HG02642 (cell line): ENCODE results near the gene FOSB.
"Not testable (repeated sequence)": the region's sequence is repeated elsewhere in the genome, so short reads cannot be mapped to it uniquely, and the experiment has no call there.

Experiments used
- ATAC-seq: cut with Tn5 transposase; IDR thresholded peaks from one replicate; pipeline ENCODE4 v1.9.1; 2021; ENCODE audit warnings: mild to moderate bottlenecking; ENCODE audit not compliant: unreplicated experiment, poor library complexity

FOSB gene

DNA sequence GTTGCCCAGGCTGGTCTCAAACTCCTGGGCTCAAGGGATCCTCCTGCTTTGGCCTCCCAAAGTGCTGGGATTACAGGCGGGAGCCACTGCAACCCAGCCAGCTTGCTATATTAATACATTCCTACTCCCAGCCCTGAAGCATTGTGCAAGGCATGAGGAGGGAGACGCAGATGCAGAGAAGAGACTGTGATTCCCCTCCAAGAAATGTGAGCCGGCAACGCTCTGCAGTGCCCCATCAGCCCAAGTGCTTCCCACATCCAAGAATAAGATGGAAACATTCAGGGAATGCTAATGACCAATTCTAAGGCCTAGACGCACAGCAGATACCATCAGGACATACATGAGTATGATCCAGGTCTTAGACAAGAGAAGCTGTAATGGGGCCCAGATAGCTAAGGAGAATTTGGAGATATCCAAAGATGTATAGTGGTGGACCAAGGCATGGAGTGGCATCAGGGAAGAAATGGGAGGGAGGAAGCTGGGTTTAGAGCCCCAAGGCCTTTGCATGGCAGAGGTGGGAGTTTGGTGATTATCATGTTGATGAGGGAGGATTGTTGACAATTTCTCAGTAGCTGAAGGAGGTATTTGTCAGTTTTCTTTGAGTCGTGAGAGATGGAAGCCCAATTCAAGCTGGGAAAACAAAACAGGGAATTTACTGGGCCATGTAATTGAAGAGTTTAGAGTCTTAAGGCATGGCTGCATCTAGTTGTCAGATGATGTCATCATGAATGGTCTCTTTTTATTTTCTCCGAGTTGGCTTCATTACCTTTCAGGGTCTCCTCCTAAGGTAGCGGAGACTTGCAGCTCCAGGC lies 33.3 kb downstream of the FOSB start:
- no peak for ATAC-seq

DNA sequence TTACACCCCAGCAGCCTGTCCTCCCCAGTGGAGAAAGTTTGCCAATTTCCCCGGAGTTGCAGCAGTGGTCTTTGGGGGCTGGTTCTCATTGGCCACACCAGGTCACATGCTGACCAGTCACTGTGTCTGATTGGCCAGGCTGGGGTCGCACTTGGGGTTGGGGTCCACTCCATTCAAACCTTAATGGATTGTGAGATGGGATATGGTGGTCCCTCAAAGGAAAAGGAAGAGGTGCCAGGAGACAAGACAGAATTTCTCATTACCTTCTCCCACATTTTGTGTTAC lies 33.9 kb downstream of the FOSB start:
- ATAC-seq, result no peak

DNA sequence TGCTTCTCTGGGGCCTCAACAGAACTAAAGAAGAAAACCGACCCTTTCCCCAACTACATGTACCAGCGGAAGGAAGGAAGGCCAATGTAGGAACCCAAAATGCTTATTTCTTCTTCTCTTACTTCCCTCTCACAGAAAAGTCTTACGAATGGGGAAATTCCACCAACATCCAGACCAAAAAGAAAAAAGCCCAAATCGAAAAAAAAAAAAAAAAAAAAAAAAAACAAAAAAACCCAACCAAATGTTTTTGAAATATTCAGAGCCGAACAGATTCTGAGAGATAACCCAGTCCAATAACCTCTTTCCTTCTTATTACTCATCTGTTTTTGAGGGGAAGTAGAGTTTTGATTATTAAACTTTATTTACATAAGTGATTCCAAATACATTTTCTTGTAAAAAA lies 34.3 kb downstream of the FOSB start:
- ATAC-seq, result no peak

DNA sequence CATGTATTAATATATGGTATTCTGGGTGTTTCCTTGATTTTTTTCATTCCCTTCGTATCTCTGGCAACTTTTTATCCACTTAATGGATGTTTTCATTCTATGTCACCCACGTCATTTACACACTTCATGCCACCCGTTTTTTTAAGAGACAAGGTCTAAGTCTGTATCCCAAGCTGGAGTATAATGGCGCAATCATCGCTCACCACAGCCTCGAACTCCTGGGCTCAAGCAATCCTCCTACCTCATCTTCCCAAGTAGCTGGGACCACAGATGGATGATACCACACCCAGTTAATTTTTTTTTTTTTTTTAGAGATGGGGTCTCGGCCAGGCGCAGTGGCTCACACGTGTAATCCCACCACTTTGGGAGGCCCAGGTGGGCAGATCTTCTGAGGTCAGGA lies 36.1 kb downstream of the FOSB start:
- no peak for ATAC-seq

GRCh38 chr19:45505151-45505995 lies 37.6 kb downstream of the FOSB start:
- no peak for ATAC-seq

- no peak for ATAC-seq
Observed at GRCh38 chr19:45505996-45506245, 38.1 kb downstream of the FOSB start.

DNA sequence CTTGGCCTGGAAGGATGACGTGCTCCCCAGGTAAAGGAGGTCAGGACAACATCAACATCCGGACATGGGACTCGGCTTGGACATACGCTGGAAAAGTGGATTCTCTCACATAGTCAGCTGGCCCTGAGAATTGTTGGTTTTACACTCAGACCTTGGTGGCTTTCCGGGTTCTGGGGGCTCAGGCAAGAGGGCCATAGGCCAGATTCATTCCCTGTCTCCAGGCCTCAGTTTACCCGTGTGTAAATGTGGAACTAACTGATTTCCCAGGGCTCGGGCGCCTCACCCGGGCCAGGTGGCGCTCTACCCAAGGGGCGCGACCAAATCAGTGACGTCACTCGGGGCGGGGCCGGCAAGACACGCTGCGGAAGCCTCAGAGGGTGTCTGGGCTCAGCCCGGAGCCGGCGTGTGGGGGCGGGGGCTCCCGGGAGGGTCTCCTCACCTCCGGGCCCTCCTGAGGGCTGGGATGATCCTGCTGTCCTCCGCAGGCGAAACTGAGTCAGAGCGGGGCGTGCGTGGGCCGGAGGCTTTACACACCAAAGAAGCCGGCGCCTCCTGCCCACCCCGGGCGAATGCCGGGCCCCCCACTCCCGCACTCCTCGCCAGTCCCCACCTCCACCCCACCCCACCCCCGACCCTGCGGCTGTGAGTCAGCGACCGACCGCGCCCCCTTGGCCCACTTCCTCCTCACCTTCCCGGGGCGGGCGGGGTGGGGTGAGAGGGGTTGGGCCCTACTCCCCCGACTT lies 38.6 kb downstream of the FOSB start:
- ATAC-seq, result peak; percentile 60

DNA sequence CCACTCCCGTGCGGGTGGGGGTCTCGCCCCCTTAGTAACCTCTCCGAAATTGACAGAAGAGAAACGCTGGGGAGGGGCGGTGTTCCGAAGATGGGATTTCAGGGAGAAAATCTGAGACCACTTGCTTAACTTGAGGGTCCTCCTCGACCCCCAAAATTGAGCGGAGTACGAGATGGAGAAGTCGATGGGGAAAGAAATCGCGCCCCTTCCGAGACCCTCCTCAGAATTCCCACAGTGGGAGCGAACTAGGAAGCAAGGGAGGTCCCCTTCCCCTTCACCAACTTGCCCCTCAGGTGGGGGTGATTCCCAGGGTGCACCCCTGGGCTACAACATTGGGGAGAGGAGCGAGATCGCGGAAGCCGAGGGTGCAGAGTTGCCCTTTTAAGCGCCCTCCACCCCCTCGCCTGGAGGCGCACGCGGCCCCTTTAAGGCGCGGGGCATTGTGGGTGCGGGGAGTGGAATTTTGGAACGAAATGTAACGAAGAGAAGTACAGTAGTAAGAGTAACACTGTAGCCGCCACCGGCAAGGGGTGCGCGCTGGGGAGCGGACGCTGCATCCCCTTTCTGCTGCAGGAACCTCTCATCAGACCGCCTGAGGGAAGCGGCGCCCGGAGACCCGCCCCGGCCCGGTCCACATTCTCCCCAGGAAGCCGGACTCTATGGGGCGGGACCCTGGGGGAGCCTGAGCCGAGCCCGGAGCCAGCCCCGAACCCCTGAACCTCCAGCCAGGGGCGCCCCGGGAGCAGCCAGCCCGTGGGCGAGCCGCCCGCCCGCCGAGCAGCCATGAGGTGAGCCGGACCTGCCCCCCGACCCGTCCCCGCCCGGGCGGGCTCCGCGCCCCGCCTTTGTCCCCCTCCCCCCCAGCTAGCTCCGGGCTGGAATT lies 39.4 kb downstream of the FOSB start, which contains the start of gene VASP:
TSS of gene VASP (plus strand) at position 491 of the 883 bp plus-strand sequence. CDS start at position 784, 293 bp downstream.
- ATAC-seq, result peak; percentile 48

- ATAC-seq, result no peak
Observed at GRCh38 chr19:45507872-45508416, 40.1 kb downstream of the FOSB start.

DNA sequence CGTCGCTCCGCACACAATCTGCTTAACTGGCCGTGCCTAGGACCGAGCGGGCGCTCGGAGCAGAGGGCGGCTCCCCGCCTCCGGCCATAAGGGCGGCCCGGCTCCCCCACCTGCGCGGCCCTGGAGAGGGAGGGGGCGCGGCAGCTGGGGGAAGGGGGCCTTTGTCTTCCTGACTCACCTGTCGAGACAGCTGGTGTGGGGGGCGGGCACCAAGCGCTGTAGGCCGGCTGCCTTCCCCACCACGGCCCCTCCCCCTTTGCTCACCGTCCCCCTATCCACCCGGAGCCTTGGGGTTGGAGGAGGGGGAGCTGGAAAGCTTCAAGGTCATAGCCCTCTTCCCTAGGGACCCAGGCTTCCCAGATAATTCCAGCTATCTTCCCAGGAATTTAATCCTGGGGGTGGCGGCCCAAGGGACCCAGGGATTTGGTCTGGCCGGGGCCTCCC lies 40.6 kb downstream of the FOSB start:
- no peak for ATAC-seq

- peak; percentile 18 for ATAC-seq
Observed at GRCh38 chr19:45508861-45509691, 41.3 kb downstream of the FOSB start.

GRCh38 chr19:45509692-45510015 lies 41.9 kb downstream of the FOSB start:
- ATAC-seq, result no peak

DNA sequence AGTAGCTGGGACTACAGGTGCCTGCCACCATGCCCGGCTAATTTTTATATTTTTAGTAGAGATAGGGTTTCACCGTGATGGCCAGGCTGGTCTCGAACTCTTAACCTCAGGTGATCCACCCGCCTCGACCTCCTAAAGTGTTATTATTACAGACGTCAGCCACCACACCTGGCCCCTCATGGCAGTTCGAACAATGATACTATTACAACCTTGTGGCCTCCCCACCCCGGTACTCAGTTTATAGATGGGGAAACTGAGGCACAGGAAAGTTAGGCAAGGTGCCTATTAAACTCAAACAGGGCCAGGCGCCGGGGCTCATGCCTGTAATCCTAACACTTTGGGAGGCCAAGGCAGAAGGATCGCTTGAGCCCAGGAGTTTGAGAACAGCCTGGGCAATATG lies 42.6 kb downstream of the FOSB start:
- not testable (repeated sequence) for ATAC-seq

DNA sequence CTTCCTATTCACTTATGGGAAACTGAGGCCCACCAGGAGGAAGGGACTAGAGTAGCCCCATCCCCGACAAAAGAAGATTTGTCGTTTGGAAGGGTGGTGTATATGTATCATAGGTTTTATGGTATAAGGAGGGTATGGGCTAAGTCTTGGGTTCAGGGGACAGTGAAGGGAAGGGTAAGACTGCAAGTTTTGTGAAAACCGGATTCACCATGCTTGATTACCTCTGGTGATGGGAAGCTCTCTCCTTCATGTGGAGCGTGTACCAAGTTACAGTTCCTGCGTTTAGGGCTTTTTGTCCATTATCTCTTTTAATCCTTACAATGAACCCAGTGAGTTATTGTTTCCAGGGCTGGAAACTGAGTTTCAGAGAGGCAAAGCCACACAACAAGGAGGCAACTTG lies 43.3 kb downstream of the FOSB start:
- no peak for ATAC-seq

GRCh38 chr19:45512881-45513483 lies 45.2 kb downstream of the FOSB start:
- ATAC-seq, result no peak

DNA sequence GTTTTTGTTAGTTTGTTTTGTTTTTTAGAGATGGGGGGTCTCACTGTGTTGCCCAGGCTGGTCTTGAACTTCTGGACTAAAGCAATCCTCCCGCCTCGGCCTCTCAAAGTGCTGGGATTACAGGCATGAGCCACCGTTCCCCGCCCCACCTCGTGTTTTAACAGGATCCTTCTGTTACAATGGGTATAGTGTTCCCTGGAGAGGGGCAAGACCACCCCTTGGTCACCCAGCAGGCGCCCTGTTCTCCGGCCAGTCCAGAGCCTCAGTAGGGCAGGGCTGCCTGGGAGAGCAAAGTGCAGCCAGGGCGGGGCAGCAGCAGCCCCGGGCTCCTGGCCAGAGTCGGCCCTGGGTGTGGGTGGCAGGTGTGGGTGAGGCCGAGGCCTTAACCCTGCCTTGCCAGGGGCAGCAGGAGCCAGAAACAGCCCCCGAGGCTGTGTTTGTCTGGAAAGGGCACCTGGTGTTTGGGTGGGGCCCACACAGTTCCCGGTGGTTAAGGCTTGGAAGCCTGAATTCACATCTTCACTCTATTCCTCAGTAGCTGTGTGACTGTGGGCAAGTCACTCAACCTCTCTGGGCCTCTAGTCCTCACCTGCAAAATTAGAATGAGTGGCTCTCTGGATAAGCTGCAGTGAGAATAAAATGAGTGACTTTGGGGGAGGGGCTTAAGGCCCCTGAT lies 46.7 kb downstream of the FOSB start:
- no peak for ATAC-seq

- no peak for ATAC-seq
Observed at GRCh38 chr19:45515081-45515624, 47.4 kb downstream of the FOSB start.

DNA sequence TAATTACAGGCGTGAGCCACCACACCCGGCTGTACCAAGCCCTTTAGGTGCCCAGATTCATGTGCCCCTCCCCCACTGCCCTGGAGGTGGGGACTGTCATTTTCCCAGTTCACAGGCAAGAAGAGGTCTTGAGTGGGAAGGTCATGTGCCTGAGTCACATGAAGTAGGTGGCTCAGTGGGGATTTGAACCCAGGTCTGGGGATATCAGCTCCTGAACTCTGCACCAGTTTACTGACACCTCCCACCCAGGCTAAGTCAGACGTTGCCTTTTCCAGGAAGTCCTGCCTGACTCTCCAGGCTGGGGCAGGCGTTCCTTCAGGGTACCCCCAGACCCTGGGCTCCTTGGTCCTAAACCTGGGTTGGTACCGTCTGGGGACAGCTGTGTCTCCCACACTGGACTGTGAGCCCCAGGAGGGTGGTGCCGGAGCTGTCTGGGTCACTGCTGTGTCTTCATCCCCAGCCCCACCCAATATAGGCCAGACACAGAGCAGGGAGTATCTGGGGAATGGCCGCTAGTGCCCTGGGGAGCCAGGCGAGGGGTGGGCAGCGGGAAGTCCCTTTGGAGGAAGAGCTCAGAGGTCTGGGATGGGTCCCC lies 48.1 kb downstream of the FOSB start:
- ATAC-seq, result no peak
